Stimulated activated naive CD4-positive, alpha-beta T cell (primary cell): ENCODE measurements around the gene SLC13A2.

Experiments
- DNase-seq, 6 experiments: peaks; one replicate each; lab custom pipeline; 2025; lab: John Stamatoyannopoulos, UW

Gene SLC13A2

GRCh38 chr17:28471531-28472342, 1.7 kb upstream of the SLC13A2 start:
- no peak for DNase-seq

GRCh38 chr17:28472871-28473497, 460 bp upstream of the SLC13A2 start:
- DNase-seq: no peak

GRCh38 chr17:28474111-28474531, 677 bp downstream of the SLC13A2 start:
- no peak for DNase-seq

GRCh38 chr17:28475151-28475900, 1.9 kb downstream of the SLC13A2 start:
- DNase-seq: no peak

GRCh38 chr17:28476076-28476865, 2.8 kb downstream of the SLC13A2 start:
- no peak for DNase-seq

GRCh38 chr17:28477928-28478327, 4.5 kb downstream of the SLC13A2 start:
- no peak for DNase-seq

- no peak for DNase-seq
Observed at GRCh38 chr17:28478712-28479615, 5.5 kb downstream of the SLC13A2 start.

GRCh38 chr17:28480278-28480677, 6.8 kb downstream of the SLC13A2 start:
- DNase-seq: no peak

GRCh38 chr17:28480799-28481571, 7.5 kb downstream of the SLC13A2 start:
- no peak for DNase-seq

- no peak for DNase-seq
Observed at GRCh38 chr17:28482551-28483199, 9.2 kb downstream of the SLC13A2 start.

GRCh38 chr17:28484296-28484695, 10.9 kb downstream of the SLC13A2 start:
- no peak for DNase-seq

- DNase-seq: no peak
Observed at GRCh38 chr17:28485049-28485448, 11.6 kb downstream of the SLC13A2 start.

- DNase-seq: no peak
Observed at GRCh38 chr17:28487881-28488532, 14.6 kb downstream of the SLC13A2 start.

GRCh38 chr17:28488533-28489276, 15.3 kb downstream of the SLC13A2 start:
- no peak for DNase-seq

GRCh38 chr17:28491286-28491685, 17.8 kb downstream of the SLC13A2 start:
- no peak for DNase-seq

GRCh38 chr17:28491860-28492259, 18.4 kb downstream of the SLC13A2 start:
- DNase-seq: no peak

GRCh38 chr17:28492352-28493310, 19.2 kb downstream of the SLC13A2 start:
- DNase-seq: no peak
